HFF-Myc (cell line): ENCODE data around the gene SGK1.
A peak's percentile ranks its signal among the peaks of the same experiment; 100 is the strongest.
"Not testable (repeated sequence)": the region's sequence is repeated elsewhere in the genome, so short reads cannot be mapped to it uniquely, and the experiment has no call there.

Source experiments
- DNase-seq: peaks from one replicate; pipeline ENCODE4 v3.0.0-alpha.2; 2011; ENCODE audit warnings: low read depth; ENCODE audit errors: extremely low read depth
- H3K4me3 ChIP-seq: replicated peaks from 2 replicates; pipeline ENCODE4 v1.5.1; 2011; ENCODE audit warnings: low read depth, mild to moderate bottlenecking, control low read depth, low read length
- CTCF ChIP-seq: IDR thresholded peaks from 2 replicates; pipeline ENCODE4 v1.5.1; 2012; ENCODE audit warnings: mild to moderate bottlenecking, low read depth, low read length, control low read depth; ENCODE audit errors: missing control alignments

The SGK1 gene

DNA sequence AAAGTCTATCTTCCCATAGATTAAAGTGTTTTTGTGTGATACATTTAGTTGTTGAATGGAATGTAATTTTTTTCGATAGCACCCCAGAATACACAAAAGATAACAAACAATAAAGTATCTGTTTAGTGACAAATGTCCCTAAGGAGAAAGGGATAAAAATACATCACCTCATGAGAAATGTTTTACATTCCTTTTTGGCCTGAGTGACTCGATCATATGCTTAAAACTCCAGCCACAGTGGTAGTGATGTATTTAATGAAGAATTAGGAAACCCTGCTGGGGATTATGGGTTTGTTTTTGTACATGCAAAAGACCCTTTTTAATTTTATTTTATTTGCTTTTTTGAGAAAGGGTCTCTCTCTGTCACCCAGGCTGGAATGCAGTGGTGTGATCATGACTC, 4.3 kb upstream of the SGK1 start:
- no peak for DNase-seq
- no peak overlapping the region for H3K4me3 ChIP-seq
- no peak for TF ChIP-seq CTCF

GRCh38 chr6:134321246-134321645, 3.3 kb upstream of the SGK1 start:
- H3K4me3 ChIP-seq: no peak overlapping the region
- no peak for DNase-seq
- no peak for TF ChIP-seq CTCF

DNA sequence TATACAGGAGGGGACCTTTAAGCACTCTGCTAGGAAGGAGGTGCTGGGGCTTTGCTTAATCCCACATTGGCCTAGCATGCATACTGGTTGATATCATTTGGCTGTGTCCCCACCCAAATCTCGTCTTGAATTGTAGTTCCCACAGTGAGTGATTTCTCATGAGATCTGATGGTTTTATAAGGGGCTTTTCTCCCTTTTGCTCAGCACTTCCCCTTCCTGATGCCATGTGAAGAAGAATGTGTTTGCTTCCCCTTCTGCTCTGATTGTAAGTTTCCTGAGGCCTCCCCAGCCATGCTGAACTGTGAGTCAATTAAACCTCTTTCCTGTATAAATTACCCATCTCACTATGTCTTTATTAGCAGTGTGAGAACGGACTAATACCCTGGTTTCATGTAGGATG, 1.8 kb upstream of the SGK1 start:
- DNase-seq: not testable (repeated sequence)

DNA sequence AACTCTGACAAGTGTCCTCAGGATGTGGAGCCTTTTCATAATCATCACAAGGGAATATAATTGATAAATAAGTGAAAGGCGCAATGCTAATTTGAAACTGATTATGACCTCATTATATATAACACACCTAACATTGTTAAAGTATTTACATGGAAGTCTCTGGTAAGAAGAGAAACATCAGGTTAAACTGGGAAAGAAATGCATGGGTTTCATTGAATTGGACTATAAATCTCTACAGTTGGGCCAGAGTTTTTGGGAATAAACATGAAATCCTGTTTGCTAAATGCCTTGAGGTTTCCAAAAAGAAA, 1.0 kb upstream of the SGK1 start:
- no peak for DNase-seq
- TF ChIP-seq CTCF: no peak
- H3K4me3 ChIP-seq: no peak overlapping the region

More for the DNA sequence above, 1.8 kb upstream of the SGK1 start:
- not testable (repeated sequence) for H3K4me3 ChIP-seq

GRCh38 chr6:134318236-134318973, 493 bp upstream of the SGK1 start:
- no peak for TF ChIP-seq CTCF
- no peak for DNase-seq
- peak overlapping the region; percentile 46 for H3K4me3 ChIP-seq

DNA sequence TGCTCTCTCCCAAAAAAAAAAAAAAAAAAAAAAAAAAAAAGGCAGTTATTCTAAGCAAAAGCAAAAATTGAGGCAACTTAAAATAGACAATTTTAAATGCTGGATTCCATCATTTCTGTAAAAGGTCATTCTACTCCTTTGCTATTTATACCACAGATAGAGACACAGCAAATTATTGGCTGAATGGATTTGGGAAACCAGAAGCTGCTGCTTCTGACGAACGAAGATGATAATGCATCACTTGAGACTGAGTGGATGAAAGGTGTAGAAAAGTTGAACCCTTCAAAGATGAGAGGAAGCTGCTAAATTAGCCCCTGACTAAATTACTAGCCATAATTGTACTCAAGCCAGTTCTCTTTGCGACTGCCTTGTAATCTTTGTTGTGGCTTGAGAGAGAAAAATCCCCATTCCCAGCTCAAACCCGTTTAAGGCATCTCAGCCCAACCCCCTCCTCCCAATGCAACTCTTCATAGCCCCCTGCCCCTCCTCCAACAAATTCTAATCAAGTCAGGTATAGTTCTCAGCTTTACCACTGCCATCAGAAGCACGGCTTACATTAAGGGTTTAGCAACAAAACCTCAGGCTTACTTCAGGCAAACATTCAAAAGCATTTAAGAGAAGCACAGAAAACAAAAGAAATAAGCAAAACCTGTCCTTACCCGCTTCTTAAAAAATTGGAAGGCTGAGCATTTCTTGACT, 1.0 kb downstream of the SGK1 start:
- no peak for DNase-seq
- TF ChIP-seq CTCF: no peak
- H3K4me3 ChIP-seq: peak overlapping the region; percentile 46

- H3K4me3 ChIP-seq: no peak overlapping the region
- DNase-seq: no peak
- TF ChIP-seq CTCF: no peak
These were observed 1.9 kb downstream of the SGK1 start for GRCh38 chr6:134315974-134316441.
